Heart right ventricle (tissue), 16 donors: ENCODE data around the gene TMEM8B. TPM values are rescaled to one million over a fixed set of nuclear protein-coding genes. Genes with fewer than 3 reads are reported as not detected.

Experiments
- ATAC-seq, 8 donors: fragments of 200-7000 bp; cut with Tn5 transposase; one replicate each; pipeline ENCODE4 v1.9.1; 2020; ENCODE audit warnings: mild to moderate bottlenecking in 8 of 8, moderate library complexity in 8 of 8, moderate number of reproducible peaks in 1 of 8
- DNase-seq, 2 donors: peaks; one replicate each; pipeline ENCODE4 v3.0.0-alpha.2; 2020
- H3K27ac ChIP-seq, 10 donors: fragments of 200-600 bp; sonication (generic) in 2 of 10; one replicate each; pipeline versions ENCODE4 v1.5.0 to v1.8.0; 2020 to 2022; ENCODE audit warnings: mild to moderate bottlenecking in 3 of 10
- H3K27me3 ChIP-seq, 7 donors: fragments of 200-600 bp; one replicate each; pipeline ENCODE4 v1.8.0; 2021 to 2022; ENCODE audit warnings: mild to moderate bottlenecking in 2 of 7
- H3K36me3 ChIP-seq, 9 donors: fragments of 200-600 bp; sonication (generic) in 1 of 9; one replicate each; pipeline versions ENCODE4 v1.5.0 to v1.8.0; 2020 to 2022; ENCODE audit warnings: mild to moderate bottlenecking in 2 of 9
- H3K4me1 ChIP-seq, 9 donors: fragments of 200-600 bp; sonication (generic) in 1 of 9; one replicate each; pipeline versions ENCODE4 v1.5.0 to v1.8.0; 2020 to 2022; ENCODE audit warnings: mild to moderate bottlenecking in 4 of 9
- H3K4me3 ChIP-seq, 10 donors: fragments of 200-600 bp; sonication (generic) in 2 of 10; one replicate each; pipeline versions ENCODE4 v1.5.0 to v1.8.0; 2020 to 2022; ENCODE audit warnings: mild to moderate bottlenecking in 7 of 10, moderate library complexity in 2 of 10
- H3K9me3 ChIP-seq, 11 donors: fragments of 200-600 bp in 10 of 11; sonication (generic) in 2 of 11; one replicate each; pipeline versions ENCODE4 v1.5.0 to v1.8.0; 2013 to 2022; ENCODE audit warnings: mild to moderate bottlenecking in 2 of 11, control low read depth in 1 of 11, moderate library complexity in 1 of 11
- CTCF ChIP-seq, 9 donors: fragments of 200-600 bp; sonication (generic) in 2 of 9; IDR thresholded peaks; one replicate each; pipeline versions ENCODE4 v1.5.0 to v1.8.0; 2021 to 2022; ENCODE audit warnings: antibody characterized with exemption in 9 of 9, mild to moderate bottlenecking in 5 of 9, moderate library complexity in 1 of 9
- WGBS, 2 donors: extraction: QIAGEN DNeasy Blood & Tissue Kit; methylation state at CpG; one replicate each; pipeline ENCODE4 v1.1.7; 2013; ENCODE audit warnings: inconsistent platforms in 1 of 2; 5-methylcytosine and 5-hydroxymethylcytosine counted together
- intact Hi-C, 10 donors: fragments of 100-400 bp; cut with DNase I; formaldehyde crosslinking; loops; one replicate each; pipeline versions ENCODE4 v1.11.1 to v1.14.2; 2022
- polyA plus RNA-seq, 2 donors: library from polyadenylated mRNA; stranded (reverse); fragments of 200-250 nt; gene quantifications; one replicate each; pipeline ENCODE4 v1.2.3, GENCODE V29; 2013
- total RNA-seq, 10 donors: library from RNA; stranded (reverse); fragmentation: NEBNext Ultra II Directional in 3 of 10; extraction: Animal tissue kit (Norgen Biotek cat#: 25700) in 3 of 10; gene quantifications; one replicate each; pipeline versions ENCODE4 v1.2.1 to v1.2.4, GENCODE V29; 2021 to 2023
- donor health status: Arrhythmogenic right ventricular cardiomyopathy.
- donor health status: ischemic (EF 13 %, LVEDD 7.1; RV severe dilation, severe dysfunction).
- donor health status: healthy with polysubstance abuse.
- donor health status: DM: no; HTN: yes; CAD: no.
- donor health status: DM: no; HTN: no; CAD: no.
- donor health status: ischemic (EF 25% LVEDD 6.9; RV normal size, moderate dysfunction).
- donor health status: ischemic (EF 25% LVEDD 5.7; RV mildly dilated, moderate dysfunction).
- donor health status: healthy.
- donor health status: DM: yes; HTN: yes; CAD: no.
- donor health status: Ischemic cardiomyopathy.
- donor health status: ischemic (EF 35%, LVEDD 5.7; RV mildly dilated, moderate dysfunction).
- donor health status: nonischemic (EF 11% LVEDD 7.7; RV severe dilation, severe dysfunction).
- donor health status: DM: yes; HTN: yes; CAD: no.
- donor health status: PGD.
- donor health status: ischemic (EF 29% LVEDD 5.4; RV normal size, mild dysfunction).
- donor health status: nonischemic (EF 23%, LVEDD 6.1; RV moderate dilation, normal function).

TMEM8B gene
- total and polyA plus RNA-seq, 12 donors: 6.7 to 22.9 (median 19.5) TPM

DNA sequence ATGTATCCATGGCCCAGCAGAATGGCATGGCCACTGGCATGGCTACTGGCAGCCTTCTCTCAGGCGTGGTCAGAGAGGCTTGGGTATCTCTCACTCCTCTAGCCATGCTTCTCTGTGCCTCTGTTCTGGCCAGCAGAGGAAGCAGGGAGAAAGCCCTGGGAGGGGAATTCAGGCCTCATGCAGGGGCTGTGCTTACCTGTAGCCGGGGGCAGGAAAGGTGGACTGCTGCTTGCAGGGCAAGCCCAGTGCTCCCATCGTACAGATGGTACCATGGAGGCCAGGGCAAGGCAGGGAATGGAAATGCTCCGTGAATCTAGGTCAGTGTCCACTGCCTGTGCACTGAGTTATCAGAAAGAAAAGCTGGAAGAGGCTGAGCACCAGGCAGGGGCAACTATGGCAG is 38.5 kb downstream of the TMEM8B start:
- peaks cover 0 to 30% (median 8%) of the 10 kb centered on the region in 7 donors for H3K27me3 ChIP-seq
- no peaks in the 10 kb centered on the region for H3K36me3 ChIP-seq
- no peak overlapping the region for H3K27ac ChIP-seq
- intact Hi-C loops: no loop called here
- H3K4me3 ChIP-seq: no peak overlapping the region
- DNase-seq (no peak), ATAC-seq (no peak)
- peaks cover 0 to 14% (median 0%) of the 10 kb centered on the region in 9 donors for H3K4me1 ChIP-seq
- no peaks in the 10 kb centered on the region for H3K9me3 ChIP-seq
- WGBS, 2 donors: 93% methylated on average over 4 of the region's 4 CpGs
- no peak for TF ChIP-seq CTCF (IDR thresholded peaks at IDR 0.05)

DNA sequence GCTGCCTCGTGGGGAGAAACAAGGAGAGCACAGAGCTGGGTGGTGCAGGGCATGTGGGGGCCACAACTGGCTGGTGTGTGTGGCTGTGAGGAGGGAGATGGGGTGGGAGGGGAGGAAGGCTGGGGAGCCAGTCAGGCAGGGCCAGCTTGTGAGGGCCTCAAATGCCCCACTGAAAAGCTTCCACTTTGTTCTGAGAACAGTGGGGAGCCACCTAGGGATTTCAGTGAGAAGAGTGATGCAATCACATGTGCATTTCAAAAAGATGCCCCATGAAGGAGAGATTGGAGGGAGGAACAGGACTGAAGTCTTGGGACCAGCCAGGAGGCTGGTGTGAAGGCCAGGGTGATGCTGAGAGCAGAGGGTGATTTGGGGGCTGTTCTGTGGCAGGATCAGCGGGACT is 39.9 kb downstream of the TMEM8B start:
- Histone ChIP-seq H3K36me3 (no peaks in the 10 kb centered on the region), H3K9me3 (no peaks in the 10 kb centered on the region), H3K27me3 (peaks cover 0 to 26% (median 8%) of the 10 kb centered on the region in 7 donors), H3K4me1 (peaks cover 0 to 10% (median 0%) of the 10 kb centered on the region in 9 donors), H3K4me3 (no peak overlapping the region), H3K27ac (no peak overlapping the region)
- intact Hi-C loops: no loop called here
- WGBS, 2 donors: 71 to 87% methylated on average over 2 of the region's 2 CpGs
- ATAC-seq: no peak
- no peak for DNase-seq
- no peak for TF ChIP-seq CTCF (IDR thresholded peaks at IDR 0.05)

DNA sequence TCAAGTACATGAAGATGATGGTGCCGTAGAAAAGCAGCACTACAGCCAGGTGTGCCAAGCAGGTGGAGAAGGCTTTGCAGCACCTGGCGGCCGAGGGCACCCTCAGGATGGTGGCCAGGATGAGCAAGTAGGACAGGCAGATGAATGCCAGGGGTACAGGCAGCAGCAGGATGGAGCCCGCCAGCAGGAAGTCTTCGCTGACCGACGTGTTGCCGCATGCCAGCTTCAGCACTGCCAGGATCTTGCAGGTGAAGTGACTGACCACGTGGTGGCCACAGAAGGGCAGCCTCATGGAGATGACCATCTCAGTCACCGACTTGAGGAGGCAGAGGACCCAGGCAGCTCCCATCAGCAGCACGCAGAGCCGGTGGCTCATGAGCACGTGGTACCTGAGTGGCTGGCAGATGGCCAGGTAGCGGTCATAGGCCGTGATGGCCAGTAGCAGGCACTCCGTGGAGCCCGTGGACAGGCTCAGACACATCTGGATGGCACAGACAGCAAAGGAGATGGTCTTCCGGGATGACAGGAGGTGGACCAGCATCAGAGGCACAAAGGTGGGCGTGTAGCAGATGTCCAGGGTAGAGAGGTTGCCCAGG is 40.7 kb downstream of the TMEM8B start:
- TF ChIP-seq CTCF (IDR thresholded peaks at IDR 0.05): no peak
- DNase-seq: no peak
- Histone ChIP-seq H3K4me1 (peaks cover 0 to 6% (median 0%) of the 10 kb centered on the region in 9 donors), H3K27ac (no peak overlapping the region), H3K9me3 (no peaks in the 10 kb centered on the region), H3K27me3 (peaks cover 0 to 26% (median 2%) of the 10 kb centered on the region in 7 donors), H3K4me3 (no peak overlapping the region), H3K36me3 (no peaks in the 10 kb centered on the region)
- ATAC-seq: peak in 1 of 8 donors; percentile 24
- intact Hi-C loops: loop anchor here in 1 of 10 donors (5.0 kb wide), 1 partner anchor 37 kb away; no protein-coding TSS in a partner anchor
- WGBS, 2 donors: 89 to 91% methylated on average over 19 of the region's 19 CpGs

DNA sequence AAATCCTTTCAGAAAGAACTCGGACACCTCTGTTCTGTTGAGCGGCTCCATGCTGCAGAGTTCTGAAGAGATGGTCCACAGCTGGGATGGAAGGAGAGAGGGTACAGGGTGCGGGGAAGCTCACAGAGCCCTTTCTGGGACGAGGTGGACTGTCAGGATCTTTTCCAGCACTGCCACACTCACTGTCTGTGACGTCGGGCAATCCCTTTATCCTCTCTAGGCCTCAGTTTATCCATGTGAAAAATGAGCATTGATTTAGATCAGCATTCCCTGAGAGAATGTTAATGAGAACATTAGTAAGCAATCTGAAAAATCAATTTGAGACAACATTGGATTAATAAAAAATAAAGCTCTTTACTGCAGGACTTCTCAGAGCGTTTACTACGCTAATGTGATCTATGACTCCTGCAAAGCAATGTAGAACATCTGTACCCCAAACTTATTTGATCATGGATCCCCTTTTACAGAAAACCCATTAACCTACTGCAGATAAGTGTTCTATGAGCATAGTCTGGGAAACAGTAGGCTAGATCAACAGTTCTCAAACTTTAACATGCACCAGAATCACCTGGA is 41.4 kb downstream of the TMEM8B start, which contains the start of gene OR13J1:
TSS of gene OR13J1 (minus strand) at position 51 of the 573 bp plus-strand sequence. CDS start at position 51, 0 bp downstream.
- TF ChIP-seq CTCF (IDR thresholded peaks at IDR 0.05): no peak
- H3K27ac ChIP-seq: no peak within 1 kb of the TSS
- WGBS, 2 donors: 89 to 92% methylated on average over 8 of the region's 8 CpGs
- intact Hi-C loops: loop anchor here in 1 of 10 donors (5.0 kb wide), 1 partner anchor 38 kb away; no protein-coding TSS in a partner anchor
- H3K9me3 ChIP-seq: peaks cover 0 to 4% (median 0%) of the 10 kb centered on the region in 11 donors
- peaks cover 0 to 26% (median 0%) of the 10 kb centered on the region in 7 donors for H3K27me3 ChIP-seq
- H3K36me3 ChIP-seq: no peaks in the 10 kb centered on the region
- no peak for ATAC-seq
- peaks cover 0 to 4% (median 0%) of the 10 kb centered on the region in 9 donors for H3K4me1 ChIP-seq
- H3K4me3 ChIP-seq: no peak within 1 kb of the TSS
- DNase-seq: no peak
